Karpas-422 (cell line): ENCODE results near the gene TMEM131. TPM values are rescaled to one million over a fixed set of nuclear protein-coding genes. Genes with fewer than 3 reads are reported as not detected.

Experiments
- DNase-seq: peaks from one replicate; pipeline ENCODE4 v3.0.0-alpha.2; 2015
- H2AFZ ChIP-seq: fragments of 200-600 bp; sonication (generic); 2 replicates; pipeline ENCODE4 v1.6.1; 2014; ENCODE audit warnings: antibody characterized with exemption, low read length, mixed read lengths
- H3K27ac ChIP-seq: fragments of 200-600 bp; sonication (generic); 2 replicates; pipeline ENCODE4 v1.5.1; 2014; ENCODE audit warnings: mild to moderate bottlenecking, low read length, moderate library complexity
- H3K27me3 ChIP-seq: fragments of 200-600 bp; sonication (generic); 2 replicates; pipeline ENCODE4 v1.6.1; 2014; ENCODE audit warnings: low read length, mixed read lengths
- H3K36me3 ChIP-seq: fragments of 200-600 bp; sonication (generic); 2 replicates; pipeline ENCODE4 v1.6.1; 2014; ENCODE audit warnings: low read length, mixed read lengths; ENCODE audit not compliant: insufficient read depth
- H3K4me1 ChIP-seq: fragments of 200-600 bp; sonication (generic); 2 replicates; pipeline ENCODE4 v1.6.1; 2014; ENCODE audit warnings: mild to moderate bottlenecking, low read length, mixed read lengths
- H3K4me2 ChIP-seq: fragments of 200-600 bp; sonication (generic); 2 replicates; pipeline ENCODE4 v1.6.1; 2014; ENCODE audit warnings: low read length, low read depth, mild to moderate bottlenecking; ENCODE audit not compliant: poor library complexity, severe bottlenecking
- H3K4me3 ChIP-seq: fragments of 200-600 bp; sonication (generic); 2 replicates; pipeline ENCODE4 v1.5.1; 2014; ENCODE audit warnings: mild to moderate bottlenecking, antibody characterized with exemption, low read length, mixed read lengths
- H3K79me2 ChIP-seq: fragments of 200-600 bp; sonication (generic); 2 replicates; pipeline ENCODE4 v1.6.1; 2014; ENCODE audit warnings: mild to moderate bottlenecking, low read length, mixed read lengths
- H3K9ac ChIP-seq: fragments of 200-600 bp; sonication (generic); 2 replicates; pipeline ENCODE4 v1.6.0; 2014; ENCODE audit warnings: low read length
- H3K9me2 ChIP-seq: fragments of 200-600 bp; sonication (generic), shearing (Covaris generic); replicated peaks from 2 replicates; pipeline ENCODE4 v1.6.0; 2014; ENCODE audit warnings: mild to moderate bottlenecking, low read length, moderate library complexity; ENCODE audit not compliant: insufficient read depth
- H3K9me3 ChIP-seq: fragments of 300-700, 200-600 bp; sonication (generic); 2 replicates; pipeline ENCODE4 v1.6.1; 2014; ENCODE audit warnings: low read length, mixed read lengths
- H4K20me1 ChIP-seq: fragments of 200-600 bp; sonication (generic); 2 replicates; pipeline ENCODE4 v1.6.1; 2014; ENCODE audit warnings: mild to moderate bottlenecking, antibody characterized with exemption, low read length, low read depth; ENCODE audit not compliant: insufficient read depth
- total RNA-seq: library from RNA; depleted of rRNA; stranded (reverse); fragments of >200 nt; shearing (Covaris generic); gene quantifications from 2 replicates; pipeline ENCODE4 v1.2.3, GENCODE V29; 2014; ENCODE audit warnings: low replicate concordance

TMEM131 gene
- total RNA-seq, 1 experiment from 2014 or later, result 20.9 TPM

DNA sequence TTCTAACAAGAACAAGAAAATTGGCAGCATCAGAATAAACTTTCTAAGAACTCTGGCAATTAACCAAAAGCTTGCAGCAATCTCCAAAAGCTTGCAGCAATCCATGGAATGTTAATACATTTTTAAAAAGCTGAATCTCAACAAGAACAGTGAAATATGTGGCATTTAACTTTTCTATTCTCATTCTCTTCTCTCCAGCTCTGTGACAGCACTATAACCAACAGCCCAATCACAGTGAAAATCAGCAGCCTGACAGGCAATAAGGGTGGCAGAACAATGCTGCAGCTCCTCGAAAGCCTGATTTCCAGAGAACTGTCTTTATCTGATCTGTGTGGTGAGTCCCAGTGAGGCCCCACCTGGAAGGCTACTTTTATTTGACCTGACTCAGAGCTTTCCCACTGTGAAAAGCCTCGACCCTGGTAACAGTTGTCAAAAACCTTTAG is 60.0 kb downstream of the TMEM131 start:
- peaks cover 34% of the 10 kb centered on the region for H3K4me1 ChIP-seq
- no peaks in the 10 kb centered on the region for H3K9me3 ChIP-seq
- H3K4me3 ChIP-seq, result no peak overlapping the region
- H3K36me3 ChIP-seq, result no peaks in the 10 kb centered on the region
- no peak overlapping the region for H3K4me2 ChIP-seq
- no peak overlapping the region for H2AFZ ChIP-seq
- no peak for DNase-seq
- peaks cover 61% of the 10 kb centered on the region for H4K20me1 ChIP-seq
- H3K9me2 ChIP-seq, result no peaks in the 10 kb centered on the region
- H3K27me3 ChIP-seq, result peaks cover 3% of the 10 kb centered on the region; the same call in 1 of the 2 replicates
- no peak overlapping the region for H3K27ac ChIP-seq
- peaks cover 18% of the 10 kb centered on the region for H3K79me2 ChIP-seq
- H3K9ac ChIP-seq, result no peak overlapping the region

DNA sequence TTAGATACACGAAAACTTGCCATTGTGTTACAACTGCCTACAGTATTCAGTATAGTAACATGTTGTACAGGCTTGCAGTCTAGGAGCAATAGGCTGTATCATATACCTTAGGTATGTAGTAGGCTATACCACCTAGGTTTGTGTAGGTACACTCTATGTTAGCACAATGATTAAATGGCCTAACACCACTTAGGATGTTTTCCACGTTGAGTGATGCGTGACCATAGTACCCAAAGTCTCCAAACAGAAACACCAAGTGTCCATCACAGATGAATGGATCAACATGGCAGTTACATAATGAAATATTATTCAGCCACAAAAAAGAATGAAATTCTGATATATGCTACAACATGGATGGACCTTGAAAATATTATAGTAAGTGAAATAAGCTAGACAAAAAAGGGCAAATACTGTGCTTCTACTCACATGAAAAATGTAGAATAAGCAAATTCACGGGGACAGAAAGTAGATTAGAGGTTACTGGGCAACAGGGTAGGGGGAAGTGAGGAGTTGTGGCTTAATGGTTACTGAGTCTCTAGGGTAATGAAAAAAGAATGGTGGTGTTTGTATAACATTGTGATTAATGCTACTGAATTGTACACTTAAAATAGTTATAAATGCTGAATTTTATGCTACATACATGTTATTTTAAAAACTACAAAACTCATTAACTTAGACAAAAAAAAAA is 62.6 kb downstream of the TMEM131 start:
- no peaks in the 10 kb centered on the region for H3K9me2 ChIP-seq
- peaks cover 27% of the 10 kb centered on the region for H3K79me2 ChIP-seq

DNA sequence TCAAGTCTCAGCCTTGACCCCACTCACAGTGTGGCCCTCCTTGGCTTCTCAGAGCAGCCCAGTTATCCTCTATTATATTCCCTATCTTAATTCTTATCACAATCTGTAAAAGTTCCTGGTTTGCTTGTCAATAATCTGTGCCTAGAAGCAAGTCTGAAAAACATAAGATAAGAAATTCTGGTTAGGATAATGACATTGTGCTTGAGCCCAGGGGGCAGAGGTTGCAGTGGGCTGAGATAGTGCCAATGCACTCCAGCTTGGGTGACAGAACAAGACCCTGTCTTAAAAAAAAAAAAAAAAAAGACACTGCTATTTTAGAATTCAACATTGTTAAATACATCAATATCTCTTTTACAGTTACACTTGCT is 63.9 kb downstream of the TMEM131 start:
- no peak overlapping the region for H3K27ac ChIP-seq
- H3K9me2 ChIP-seq, result no peaks in the 10 kb centered on the region
- no peak for DNase-seq
- H4K20me1 ChIP-seq, result peaks cover 68% of the 10 kb centered on the region
- H3K9ac ChIP-seq, result no peak overlapping the region
- H3K9me3 ChIP-seq, result no peaks in the 10 kb centered on the region
- H3K4me1 ChIP-seq, result peaks cover 33% of the 10 kb centered on the region
- H3K36me3 ChIP-seq, result no peaks in the 10 kb centered on the region
- peaks cover 3% of the 10 kb centered on the region; the same call in 1 of the 2 replicates for H3K27me3 ChIP-seq
- H3K4me2 ChIP-seq, result no peak overlapping the region
- H3K4me3 ChIP-seq, result no peak overlapping the region
- peaks cover 26% of the 10 kb centered on the region for H3K79me2 ChIP-seq
- H2AFZ ChIP-seq, result no peak overlapping the region

More for the DNA sequence above, 62.6 kb downstream of the TMEM131 start:
- H3K4me1 ChIP-seq, result peaks cover 37% of the 10 kb centered on the region
- no peak overlapping the region for H3K4me3 ChIP-seq
- no peak overlapping the region for H3K27ac ChIP-seq
- peaks cover 74% of the 10 kb centered on the region for H4K20me1 ChIP-seq
- no peak for DNase-seq
- H3K4me2 ChIP-seq, result no peak overlapping the region
- no peaks in the 10 kb centered on the region for H3K9me3 ChIP-seq
- no peak overlapping the region for H3K9ac ChIP-seq
- H2AFZ ChIP-seq, result no peak overlapping the region
- H3K27me3 ChIP-seq, result peaks cover 3% of the 10 kb centered on the region; the same call in 1 of the 2 replicates
- no peaks in the 10 kb centered on the region for H3K36me3 ChIP-seq

DNA sequence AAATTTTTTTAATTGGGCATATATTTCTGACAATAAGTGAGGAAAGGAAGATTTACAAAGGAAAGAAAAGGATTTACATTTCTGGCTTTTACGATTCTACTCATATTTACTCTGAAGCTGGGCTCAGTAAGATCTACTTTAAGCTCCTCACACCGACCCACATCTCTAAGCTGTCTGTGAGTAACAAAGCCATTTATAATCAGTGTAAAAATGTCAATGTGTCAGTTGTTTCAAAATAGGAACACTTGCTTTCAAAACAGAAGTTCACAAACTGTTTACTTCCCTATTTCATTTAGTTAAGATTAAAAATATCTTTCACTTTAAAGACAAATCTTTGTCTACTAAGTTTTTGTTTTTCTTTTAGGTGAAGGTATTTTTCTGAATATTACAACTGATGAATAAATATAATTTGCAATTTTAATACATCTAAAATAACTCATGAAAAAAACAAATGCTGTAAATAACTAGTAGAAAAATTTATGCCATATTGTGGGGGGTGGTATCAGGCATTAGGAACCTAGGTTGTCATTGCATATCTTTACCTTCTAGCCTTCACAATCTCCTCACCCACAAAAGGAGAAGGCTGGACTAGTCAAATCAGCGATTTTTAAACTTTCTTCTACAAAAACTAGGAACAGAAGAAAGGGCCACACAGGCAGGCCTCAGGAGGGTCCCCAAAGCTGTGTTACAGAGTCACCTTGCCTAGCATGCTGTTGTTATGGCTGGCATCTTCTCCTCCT is 64.5 kb downstream of the TMEM131 start:
- no peak overlapping the region for H3K27ac ChIP-seq
- H3K9ac ChIP-seq, result no peak overlapping the region

DNA sequence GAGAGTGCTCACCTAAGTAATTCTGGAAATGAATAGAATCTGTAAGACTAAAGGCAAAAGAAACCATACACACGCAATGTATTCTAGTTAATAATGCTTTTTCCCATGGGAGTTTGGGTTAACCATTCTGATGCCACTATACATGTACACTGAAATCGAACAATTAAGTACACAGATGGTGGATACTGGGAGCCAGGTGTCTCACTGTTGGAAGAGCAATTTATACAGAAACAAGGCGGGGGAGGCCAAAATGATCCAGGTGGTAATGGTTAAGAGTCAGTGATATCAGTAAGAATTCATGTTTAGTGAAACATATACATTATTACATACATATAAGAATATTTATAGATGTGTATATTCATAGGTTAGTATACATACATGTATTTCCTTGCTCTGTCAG is 67.2 kb downstream of the TMEM131 start:
- Histone ChIP-seq H3K27ac (no peak overlapping the region), H2AFZ (no peak overlapping the region), H3K4me1 (peaks cover 17% of the 10 kb centered on the region), H3K9me2 (no peaks in the 10 kb centered on the region), H3K27me3 (no peaks in the 10 kb centered on the region; the same call in 1 of the 2 replicates), H3K4me3 (no peak overlapping the region), H3K36me3 (no peaks in the 10 kb centered on the region), H3K4me2 (no peak overlapping the region), H3K9me3 (no peaks in the 10 kb centered on the region), H4K20me1 (peaks cover 43% of the 10 kb centered on the region), H3K9ac (no peak overlapping the region), H3K79me2 (0 out of 2 replicates have a peak, but pooled peaks cover 11% of the 10 kb centered on the region)
- DNase-seq, result no peak

More for the DNA sequence above, 64.5 kb downstream of the TMEM131 start:
- H3K9me2 ChIP-seq, result no peaks in the 10 kb centered on the region
- H2AFZ ChIP-seq, result no peak overlapping the region
- peaks cover 22% of the 10 kb centered on the region for H3K79me2 ChIP-seq
- H3K36me3 ChIP-seq, result no peaks in the 10 kb centered on the region
- H3K9me3 ChIP-seq, result no peaks in the 10 kb centered on the region
- H3K4me2 ChIP-seq, result peak overlapping the region; percentile 17
- peaks cover 3% of the 10 kb centered on the region; the same call in 1 of the 2 replicates for H3K27me3 ChIP-seq
- DNase-seq, result no peak
- peaks cover 28% of the 10 kb centered on the region for H3K4me1 ChIP-seq
- H4K20me1 ChIP-seq, result peaks cover 67% of the 10 kb centered on the region
- H3K4me3 ChIP-seq, result no peak overlapping the region

DNA sequence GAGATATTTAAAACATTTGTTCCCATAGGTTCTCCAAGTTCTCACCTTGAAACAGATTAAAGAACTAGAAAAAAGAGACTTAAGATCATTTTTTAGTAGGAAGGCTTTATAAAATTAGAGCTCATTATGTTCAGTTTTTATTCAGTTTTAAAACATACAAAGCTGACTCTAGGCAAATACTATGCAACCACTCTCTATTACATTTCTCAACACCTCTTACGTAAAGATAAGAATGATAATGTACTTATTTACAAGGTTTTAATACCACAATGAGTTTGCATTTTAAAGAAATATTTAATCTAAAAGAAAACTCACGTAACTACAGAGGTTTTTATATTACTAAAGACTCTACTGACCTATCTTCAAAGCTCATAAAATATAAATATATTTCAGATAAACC is 68.8 kb downstream of the TMEM131 start:
- no peaks in the 10 kb centered on the region for H3K27me3 ChIP-seq
- H3K4me1 ChIP-seq, result peaks cover 14% of the 10 kb centered on the region
- H3K36me3 ChIP-seq, result no peaks in the 10 kb centered on the region
- H3K9ac ChIP-seq, result no peak overlapping the region
- H3K9me2 ChIP-seq, result no peaks in the 10 kb centered on the region
- H3K79me2 ChIP-seq, result 0 out of 2 replicates have a peak, but pooled peaks cover 11% of the 10 kb centered on the region
- H2AFZ ChIP-seq, result no peak overlapping the region
- no peak for DNase-seq
- H3K4me2 ChIP-seq, result no peak overlapping the region
- peaks cover 34% of the 10 kb centered on the region for H4K20me1 ChIP-seq
- no peaks in the 10 kb centered on the region for H3K9me3 ChIP-seq
- no peak overlapping the region for H3K4me3 ChIP-seq
- H3K27ac ChIP-seq, result no peak overlapping the region

DNA sequence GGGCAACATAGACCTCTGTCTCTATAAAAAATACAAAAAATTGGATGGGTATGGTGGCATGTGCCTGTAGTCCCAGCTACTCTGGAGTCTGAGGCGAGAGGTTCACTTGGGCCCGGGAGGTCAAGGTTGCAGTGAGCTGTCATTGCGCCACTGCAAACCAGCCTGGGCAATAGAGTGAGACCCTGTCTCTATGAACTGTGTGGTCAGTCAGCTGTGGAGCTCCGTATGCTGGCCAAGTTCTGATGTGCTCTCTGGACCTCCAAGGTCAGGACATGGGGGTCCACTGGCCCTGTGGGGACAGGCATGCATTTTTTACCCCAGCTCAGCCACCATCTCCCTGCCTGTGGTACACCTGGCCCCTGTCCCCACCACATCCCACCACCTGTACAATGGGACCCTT is 71.6 kb downstream of the TMEM131 start:
- Histone ChIP-seq H3K27me3 (no peaks in the 10 kb centered on the region), H4K20me1 (peaks cover 24% of the 10 kb centered on the region), H3K79me2 (0 out of 2 replicates have a peak, but pooled peaks cover 6% of the 10 kb centered on the region), H3K27ac (no peak overlapping the region), H2AFZ (no peak overlapping the region), H3K9me2 (no peaks in the 10 kb centered on the region), H3K9ac (no peak overlapping the region), H3K4me2 (no peak overlapping the region), H3K4me1 (no peaks in the 10 kb centered on the region), H3K4me3 (no peak overlapping the region), H3K9me3 (no peaks in the 10 kb centered on the region), H3K36me3 (no peaks in the 10 kb centered on the region)
- DNase-seq, result no peak

DNA sequence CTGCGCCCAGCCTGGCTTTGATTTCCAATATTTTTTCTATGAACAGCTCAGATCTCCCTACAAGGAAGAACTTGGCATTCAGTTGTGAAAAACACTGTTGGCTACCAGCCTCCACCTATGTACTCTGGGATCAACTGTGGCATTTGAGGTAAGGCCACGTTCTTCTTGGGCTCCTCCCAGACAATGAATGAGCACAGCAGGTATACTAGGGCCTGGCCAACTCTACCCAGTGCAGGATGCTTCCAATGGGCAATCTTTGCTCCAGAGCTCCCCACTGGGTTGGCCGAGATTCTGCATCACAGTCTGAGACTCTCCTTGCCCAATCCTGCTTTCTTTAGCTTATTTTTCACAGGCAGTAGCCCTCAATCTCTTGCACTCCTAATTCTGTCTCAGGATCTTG is 75.9 kb downstream of the TMEM131 start:
- no peaks in the 10 kb centered on the region for H3K9me2 ChIP-seq
- peaks cover 30% of the 10 kb centered on the region; the same call in 1 of the 2 replicates for H4K20me1 ChIP-seq
- H3K9me3 ChIP-seq, result no peaks in the 10 kb centered on the region
- DNase-seq, result no peak
- no peaks in the 10 kb centered on the region for H3K4me1 ChIP-seq
- H3K36me3 ChIP-seq, result no peaks in the 10 kb centered on the region
- no peak overlapping the region for H3K27ac ChIP-seq
- no peak overlapping the region for H2AFZ ChIP-seq
- H3K4me2 ChIP-seq, result no peak overlapping the region
- no peak overlapping the region for H3K9ac ChIP-seq
- no peaks in the 10 kb centered on the region for H3K27me3 ChIP-seq
- H3K4me3 ChIP-seq, result no peak overlapping the region
- no peaks in the 10 kb centered on the region for H3K79me2 ChIP-seq
